Cardiac fibroblast (primary cell): ENCODE data around the gene MSI2.

Source experiments
- DNase-seq, 2 donors: peaks; one replicate each; pipeline versions ENCODE4 v3.0.0 to v3.0.0-alpha.2; 2010; ENCODE audit warnings: low read depth in 2 of 2
- H3K4me3 ChIP-seq, 2 donors: replicated peaks in 1 of 2; 1 replicate in 1 of 2; 2 replicates in 1 of 2; pipeline ENCODE4 v1.5.1; 2011; ENCODE audit warnings: low read depth in 2 of 2, low read length in 2 of 2, mild to moderate bottlenecking in 2 of 2, moderate library complexity in 1 of 2
- CTCF ChIP-seq: IDR thresholded peaks from one replicate; pipeline ENCODE4 v1.5.1; 2011; ENCODE audit warnings: low read depth, mild to moderate bottlenecking, low read length, inconsistent platforms

The MSI2 gene

GRCh38 chr17:57535249-57535966 is 279.1 kb downstream of the MSI2 start:
- DNase-seq: peak in 1 of 2 donors; percentile 32
- TF ChIP-seq CTCF: no peak
- H3K4me3 ChIP-seq: no peak overlapping the region

GRCh38 chr17:57536289-57536688 is 280.0 kb downstream of the MSI2 start:
- H3K4me3 ChIP-seq: no peak overlapping the region
- no peak for TF ChIP-seq CTCF
- no peak for DNase-seq

- no peak for DNase-seq
- no peak overlapping the region for H3K4me3 ChIP-seq
- TF ChIP-seq CTCF: no peak
These were observed 280.6 kb downstream of the MSI2 start for GRCh38 chr17:57536789-57537523.

- no peak for TF ChIP-seq CTCF
- DNase-seq: peak in 1 of 2 donors; percentile 33
- no peak overlapping the region for H3K4me3 ChIP-seq
These were observed 281.4 kb downstream of the MSI2 start for GRCh38 chr17:57537524-57538410.

GRCh38 chr17:57538736-57539456 is 282.6 kb downstream of the MSI2 start:
- no peak for DNase-seq
- H3K4me3 ChIP-seq: no peak overlapping the region
- TF ChIP-seq CTCF: no peak
